CD14-positive monocyte (primary cell): ENCODE measurements around the gene EXOC3L4. TPM values are rescaled to one million over a fixed set of nuclear protein-coding genes. Genes with fewer than 3 reads are reported as not detected.

Experiments
- DNase-seq, 3 donors: peaks; one replicate each; pipeline ENCODE4 v3.0.0-alpha.2; 2011 to 2022
- H2AFZ ChIP-seq: 2 replicates; pipeline ENCODE4 v1.6.0; 2012; ENCODE audit warnings: mild to moderate bottlenecking, low read depth, low read length, inconsistent platforms; ENCODE audit not compliant: insufficient read depth, poor library complexity, severe bottlenecking
- H3K27ac ChIP-seq, 2 donors: 1 replicate in 1 of 2; 2 replicates in 1 of 2; pipeline ENCODE4 v1.5.1; 2012 to 2013; ENCODE audit warnings: low read length in 2 of 2, control low read depth in 1 of 2, inconsistent platforms in 1 of 2, low read depth in 1 of 2, mild to moderate bottlenecking in 1 of 2
- H3K27me3 ChIP-seq, 2 donors: one replicate each; pipeline versions ENCODE4 v1.6.0 to v1.6.1; 2011 to 2013; ENCODE audit warnings: low read length in 2 of 2; ENCODE audit not compliant: control insufficient read depth in 2 of 2, insufficient read depth in 2 of 2
- H3K36me3 ChIP-seq, 2 donors: replicated peaks in 1 of 2; 1 replicate in 1 of 2; 2 replicates in 1 of 2; pipeline versions ENCODE4 v1.5.1 to v1.6.1; 2012 to 2013; ENCODE audit warnings: low read length in 2 of 2, control low read depth in 1 of 2, inconsistent platforms in 1 of 2, mild to moderate bottlenecking in 1 of 2; ENCODE audit not compliant: insufficient read depth in 2 of 2, control insufficient read depth in 1 of 2
- H3K4me1 ChIP-seq, 2 donors: 1 replicate in 1 of 2; 2 replicates in 1 of 2; pipeline versions ENCODE4 v1.5.1 to v1.6.1; 2012 to 2013; ENCODE audit warnings: low read length in 2 of 2, control low read depth in 1 of 2, inconsistent platforms in 1 of 2, mild to moderate bottlenecking in 1 of 2, moderate library complexity in 1 of 2; ENCODE audit not compliant: insufficient read depth in 2 of 2, control insufficient read depth in 1 of 2
- H3K4me2 ChIP-seq: replicated peaks from 2 replicates; pipeline ENCODE3; 2012; ENCODE audit warnings: low read length, moderate library complexity, mild to moderate bottlenecking; ENCODE audit not compliant: poor library complexity, severe bottlenecking; ENCODE audit errors: extremely low read depth
- H3K4me3 ChIP-seq, 3 experiments: fragments of 200-600 bp in 1 of 3; sonication (generic) in 1 of 3; replicated peaks in 1 of 3; 1 replicate in 2 of 3; 2 replicates in 1 of 3; pipeline ENCODE4 v1.5.1; 2011 to 2013; ENCODE audit warnings: low read length in 3 of 3, mild to moderate bottlenecking in 3 of 3, control low read depth in 2 of 3, low read depth in 2 of 3, inconsistent platforms in 1 of 3, moderate library complexity in 1 of 3
- H3K79me2 ChIP-seq: 2 replicates; pipeline ENCODE4 v1.6.0; 2012; ENCODE audit warnings: mild to moderate bottlenecking, control low read depth, inconsistent platforms, low read length, moderate library complexity; ENCODE audit not compliant: insufficient read depth
- H3K9ac ChIP-seq: 2 replicates; pipeline ENCODE4 v1.6.0; 2017; ENCODE audit warnings: low read length, mild to moderate bottlenecking; ENCODE audit not compliant: insufficient read depth, poor library complexity, severe bottlenecking
- H3K9me3 ChIP-seq, 2 donors: replicated peaks in 1 of 2; 1 replicate in 1 of 2; 2 replicates in 1 of 2; pipeline versions ENCODE4 v1.5.1 to v1.6.1; 2012 to 2013; ENCODE audit warnings: low read length in 2 of 2, control low read depth in 1 of 2; ENCODE audit not compliant: control insufficient read depth in 1 of 2, insufficient read depth in 1 of 2
- H4K20me1 ChIP-seq: 2 replicates; pipeline ENCODE4 v1.6.0; 2012; ENCODE audit warnings: mild to moderate bottlenecking, low read length, control low read depth, moderate library complexity; ENCODE audit not compliant: insufficient read depth
- H3K27ac Mint-ChIP-seq, 7 donors: one replicate each; pipeline ENCODE4 v1.8.0; 2020; ENCODE audit warnings: mild to moderate bottlenecking in 7 of 7, mixed read lengths in 7 of 7, moderate library complexity in 6 of 7, inconsistent platforms in 2 of 7
- H3K27me3 Mint-ChIP-seq, 3 donors: one replicate each; pipeline ENCODE4 v1.8.0; 2021 to 2022; ENCODE audit warnings: low read depth in 3 of 3, mild to moderate bottlenecking in 3 of 3, mixed read lengths in 3 of 3, moderate library complexity in 3 of 3, inconsistent platforms in 1 of 3
- H3K36me3 Mint-ChIP-seq, 2 donors: one replicate each; pipeline ENCODE4 v1.8.0; 2020; ENCODE audit warnings: mixed read lengths in 2 of 2, inconsistent platforms in 1 of 2, mild to moderate bottlenecking in 1 of 2
- H3K4me1 Mint-ChIP-seq: one replicate; pipeline ENCODE4 v1.8.0; 2020; ENCODE audit warnings: mild to moderate bottlenecking, mixed read lengths
- H3K4me3 Mint-ChIP-seq, 2 donors: one replicate each; pipeline ENCODE4 v1.8.0; 2020; ENCODE audit warnings: mild to moderate bottlenecking in 2 of 2, mixed read lengths in 2 of 2, moderate library complexity in 1 of 2
- H3K9me3 Mint-ChIP-seq, 7 donors: one replicate each; pipeline ENCODE4 v1.8.0; 2020 to 2022; ENCODE audit warnings: mixed read lengths in 7 of 7, mild to moderate bottlenecking in 6 of 7, moderate library complexity in 6 of 7, inconsistent platforms in 2 of 7
- CTCF ChIP-seq: fragments of 200-600 bp; IDR thresholded peaks from one replicate; pipeline ENCODE4 v1.8.0; 2022; ENCODE audit warnings: antibody characterized with exemption, mild to moderate bottlenecking
- WGBS: methylation state at CpG from one replicate; pipeline ENCODE4 v1.1.5; 2013; ENCODE audit warnings: missing lambda C conversion rate; ENCODE audit not compliant: insufficient coverage; 5-methylcytosine and 5-hydroxymethylcytosine counted together
- intact Hi-C, 2 donors: fragments of 100-400 bp; cut with micrococcal nuclease; formaldehyde crosslinking; loops; one replicate each; pipeline versions ENCODE4 v1.15.0 to v1.15.1; 2023
- polyA plus RNA-seq, 3 donors: library from polyadenylated mRNA; depleted of rRNA in 1 of 3; unstranded in 2 of 3; stranded (reverse) in 1 of 3; fragments of 300-500 nt in 2 of 3; fragments of >200 nt in 1 of 3; fragmentation: Illumina TruSeq in 2 of 3; gene quantifications; 1 replicate in 2 of 3; 2 replicates in 1 of 3; pipeline ENCODE4 v1.2.3, GENCODE V29; 2012 to 2021

EXOC3L4 gene
- polyA plus RNA-seq, 3 donors: 0.17 TPM; not detected in 2

GRCh38 chr14:103095210-103095778 is 769 bp downstream of the EXOC3L4 start:
- Mint-ChIP-seq H3K27me3 (peaks cover 5 to 13% (median 13%) of the 10 kb centered on the region in 3 donors), H3K27ac (no peak overlapping the region), H3K36me3 (no peaks in the 10 kb centered on the region), H3K4me1 (peaks cover 19% of the 10 kb centered on the region), H3K9me3 (peaks cover 0 to 2% (median 0%) of the 10 kb centered on the region in 7 donors), H3K4me3 (no peak overlapping the region)
- intact Hi-C loops: no loop called here
- H4K20me1 ChIP-seq: no peaks in the 10 kb centered on the region
- no peak overlapping the region for H3K27ac ChIP-seq
- peaks cover 0 to 8% of the 10 kb centered on the region in 2 donors for H3K27me3 ChIP-seq
- no peak overlapping the region for H3K9ac ChIP-seq
- no peak for DNase-seq
- H3K79me2 ChIP-seq: no peaks in the 10 kb centered on the region
- no peak overlapping the region for H3K4me3 ChIP-seq
- H3K36me3 ChIP-seq: no peaks in the 10 kb centered on the region
- no peak for TF ChIP-seq CTCF
- peaks cover 19 to 25% of the 10 kb centered on the region in 2 donors for H3K4me1 ChIP-seq
- no peaks in the 10 kb centered on the region for H3K9me3 ChIP-seq
- 90% methylated on average over 9 of the region's 11 CpGs for WGBS
- H3K4me2 ChIP-seq: no peak overlapping the region
- H2AFZ ChIP-seq: no peak overlapping the region

GRCh38 chr14:103096387-103096786 is 1.9 kb downstream of the EXOC3L4 start:
- Histone ChIP-seq H3K27me3 (peaks cover under 1 to 8% of the 10 kb centered on the region in 2 donors), H4K20me1 (no peaks in the 10 kb centered on the region), H3K4me2 (no peak overlapping the region), H3K9me3 (peaks cover 0 to under 1% of the 10 kb centered on the region in 2 donors), H3K27ac (no peak overlapping the region), H3K36me3 (no peaks in the 10 kb centered on the region), H3K4me3 (no peak overlapping the region), H3K4me1 (peaks cover 13 to 19% of the 10 kb centered on the region in 2 donors), H2AFZ (no peak overlapping the region), H3K9ac (no peak overlapping the region), H3K79me2 (no peaks in the 10 kb centered on the region)
- no peak for TF ChIP-seq CTCF
- whole genome bisulfite sequencing: 83% methylated on average over 1 of the region's 4 CpGs
- peaks cover 10 to 15% (median 14%) of the 10 kb centered on the region in 3 donors for H3K27me3 Mint-ChIP-seq
- H3K4me3 Mint-ChIP-seq: no peak overlapping the region
- peaks cover 1 to 2% of the 10 kb centered on the region in 2 donors for H3K36me3 Mint-ChIP-seq
- H3K4me1 Mint-ChIP-seq: peaks cover 14% of the 10 kb centered on the region
- H3K9me3 Mint-ChIP-seq: peaks cover 0 to 2% (median 2%) of the 10 kb centered on the region in 7 donors
- DNase-seq: no peak
- no peak overlapping the region for H3K27ac Mint-ChIP-seq
- intact Hi-C loops: no loop called here
